ENCODE results near the gene SPDEF.

The SPDEF gene

DNA sequence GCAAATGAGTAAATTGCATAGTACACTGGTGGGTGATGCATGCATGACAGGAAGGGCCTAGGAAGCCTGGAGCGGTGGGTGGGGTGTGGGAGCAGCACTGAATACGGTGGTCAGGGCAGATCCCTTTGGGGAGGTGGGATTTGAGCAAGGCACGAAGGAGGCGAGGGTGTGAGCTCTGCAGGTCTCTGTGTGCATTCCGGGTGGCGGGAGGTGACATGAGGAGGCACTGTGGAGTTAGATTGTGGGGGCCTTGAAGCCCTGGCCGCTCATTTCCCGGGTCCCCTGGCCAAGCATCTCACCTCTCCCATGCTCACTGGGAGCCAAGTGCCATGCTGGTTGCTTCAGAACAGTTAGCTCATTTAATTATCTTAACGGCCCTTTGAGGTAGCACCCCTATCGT lies 6.2 kb upstream of the SPDEF start:
- Histone ChIP-seq H3K9me3 (ENCODE audit: control insufficient read depth, insufficient read depth, low read length) (no peaks in the 10 kb centered on the region), H3K9ac (ENCODE audit: low read depth, low read length) (no peak overlapping the region), H3K27ac (ENCODE audit: low read depth, low read length) (no peak overlapping the region), H3K27me3 (ENCODE audit: control insufficient read depth, insufficient read depth, low read length) (no peaks in the 10 kb centered on the region), H3K36me3 (ENCODE audit: control insufficient read depth, insufficient read depth, low read length) (no peaks in the 10 kb centered on the region), H3K4me1 (ENCODE audit: control insufficient read depth, insufficient read depth, low read length) (peaks cover 10% of the 10 kb centered on the region), H3K4me3 (ENCODE audit: low read depth, low read length) (no peak overlapping the region)

GRCh38 chr6:34561227-34561530 lies 5.0 kb upstream of the SPDEF start:
- no peaks in the 10 kb centered on the region for H3K9me3 ChIP-seq (ENCODE audit: control insufficient read depth, insufficient read depth, low read length)
- no peak overlapping the region for H3K4me3 ChIP-seq (ENCODE audit: low read depth, low read length)
- H3K27me3 ChIP-seq (ENCODE audit: control insufficient read depth, insufficient read depth, low read length): no peaks in the 10 kb centered on the region
- no peak overlapping the region for H3K27ac ChIP-seq (ENCODE audit: low read depth, low read length)
- no peak overlapping the region for H3K9ac ChIP-seq (ENCODE audit: low read depth, low read length)
- H3K4me1 ChIP-seq (ENCODE audit: control insufficient read depth, insufficient read depth, low read length): peaks cover 6% of the 10 kb centered on the region
- H3K36me3 ChIP-seq (ENCODE audit: control insufficient read depth, insufficient read depth, low read length): no peaks in the 10 kb centered on the region

- Histone ChIP-seq H3K27ac (ENCODE audit: low read depth, low read length) (peak overlapping the region; percentile 8), H3K27me3 (ENCODE audit: control insufficient read depth, insufficient read depth, low read length) (no peaks in the 10 kb centered on the region), H3K4me1 (ENCODE audit: control insufficient read depth, insufficient read depth, low read length) (peaks cover 6% of the 10 kb centered on the region), H3K9me3 (ENCODE audit: control insufficient read depth, insufficient read depth, low read length) (no peaks in the 10 kb centered on the region), H3K36me3 (ENCODE audit: control insufficient read depth, insufficient read depth, low read length) (no peaks in the 10 kb centered on the region), H3K9ac (ENCODE audit: low read depth, low read length) (no peak overlapping the region), H3K4me3 (ENCODE audit: low read depth, low read length) (no peak overlapping the region)
These were observed 4.5 kb upstream of the SPDEF start for GRCh38 chr6:34560366-34561226.

DNA sequence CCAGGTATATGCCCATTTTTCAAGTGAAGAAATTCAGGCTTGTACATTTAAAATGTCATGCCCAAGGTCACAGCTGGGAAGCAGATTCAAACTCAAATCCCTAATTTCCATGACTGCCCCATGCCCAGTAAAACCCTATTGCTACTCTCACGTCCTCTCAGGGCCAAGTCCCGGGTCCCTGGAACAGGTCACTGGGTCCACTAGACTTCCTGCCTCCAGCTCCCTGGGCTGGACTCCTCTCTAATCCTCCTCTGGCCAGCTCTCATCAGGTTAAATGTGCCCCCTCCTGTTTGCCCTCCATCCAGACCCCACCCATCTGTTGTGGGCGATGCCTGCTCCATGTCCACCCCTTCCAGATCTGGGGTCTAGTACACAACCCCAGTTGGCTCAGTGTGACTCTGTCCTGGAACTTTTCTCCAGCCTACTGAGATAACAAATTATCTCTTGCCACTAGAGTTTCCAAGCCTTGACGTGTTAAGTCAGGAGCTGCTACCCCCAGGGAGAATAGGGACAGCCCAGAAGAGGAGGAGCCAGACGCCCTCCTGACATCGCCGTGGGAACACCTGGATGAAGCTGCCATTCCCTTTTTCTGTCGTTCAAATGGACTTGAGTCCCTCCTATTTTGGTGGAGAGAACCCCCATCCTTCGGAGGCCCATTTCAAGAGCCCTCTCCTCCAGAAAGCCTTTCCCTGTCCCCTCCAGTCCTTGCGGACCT lies 3.7 kb upstream of the SPDEF start:
- Histone ChIP-seq H3K4me1 (ENCODE audit: control insufficient read depth, insufficient read depth, low read length) (peaks cover 6% of the 10 kb centered on the region), H3K27ac (ENCODE audit: low read depth, low read length) (no peak overlapping the region), H3K9me3 (ENCODE audit: control insufficient read depth, insufficient read depth, low read length) (no peaks in the 10 kb centered on the region), H3K27me3 (ENCODE audit: control insufficient read depth, insufficient read depth, low read length) (no peaks in the 10 kb centered on the region), H3K36me3 (ENCODE audit: control insufficient read depth, insufficient read depth, low read length) (no peaks in the 10 kb centered on the region), H3K4me3 (ENCODE audit: low read depth, low read length) (no peak overlapping the region), H3K9ac (ENCODE audit: low read depth, low read length) (no peak overlapping the region)

DNA sequence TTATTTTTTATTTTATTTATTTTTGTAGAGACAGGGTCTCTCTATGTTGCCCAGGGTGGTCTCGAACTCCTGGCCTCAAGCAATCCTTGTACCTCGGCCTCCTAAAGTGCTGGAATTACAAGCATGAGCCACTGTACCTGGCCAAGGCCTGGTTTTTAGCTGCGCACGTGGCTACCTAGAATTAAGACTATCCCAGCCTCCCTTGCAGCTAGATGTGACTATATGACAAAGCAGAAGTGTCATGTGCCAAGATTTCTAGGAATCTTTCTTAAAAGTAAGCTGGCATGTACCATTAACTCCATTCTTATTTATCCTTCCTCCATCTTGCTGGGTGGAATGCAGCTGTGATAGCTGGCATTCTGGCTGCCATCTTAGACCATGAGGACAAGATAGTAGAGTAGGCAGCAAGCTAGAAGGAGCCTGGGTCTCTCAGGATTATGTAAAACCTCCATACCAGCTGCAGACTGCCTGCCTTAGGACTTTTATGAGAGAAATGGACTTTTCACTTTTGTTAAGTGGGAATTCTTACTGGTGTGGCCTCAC lies 2.1 kb upstream of the SPDEF start:
- no peaks in the 10 kb centered on the region for H3K9me3 ChIP-seq (ENCODE audit: control insufficient read depth, insufficient read depth, low read length)
- no peak overlapping the region for H3K27ac ChIP-seq (ENCODE audit: low read depth, low read length)
- no peak overlapping the region for H3K9ac ChIP-seq (ENCODE audit: low read depth, low read length)
- no peaks in the 10 kb centered on the region for H3K36me3 ChIP-seq (ENCODE audit: control insufficient read depth, insufficient read depth, low read length)
- H3K4me1 ChIP-seq (ENCODE audit: control insufficient read depth, insufficient read depth, low read length): peaks cover 6% of the 10 kb centered on the region
- no peak overlapping the region for H3K4me3 ChIP-seq (ENCODE audit: low read depth, low read length)
- no peaks in the 10 kb centered on the region for H3K27me3 ChIP-seq (ENCODE audit: control insufficient read depth, insufficient read depth, low read length)

- H3K27me3 ChIP-seq (ENCODE audit: control insufficient read depth, insufficient read depth, low read length): no peaks in the 10 kb centered on the region
- no peaks in the 10 kb centered on the region for H3K9me3 ChIP-seq (ENCODE audit: control insufficient read depth, insufficient read depth, low read length)
- no peak overlapping the region for H3K9ac ChIP-seq (ENCODE audit: low read depth, low read length)
- H3K4me3 ChIP-seq (ENCODE audit: low read depth, low read length): no peak overlapping the region
- H3K27ac ChIP-seq (ENCODE audit: low read depth, low read length): no peak overlapping the region
- no peaks in the 10 kb centered on the region for H3K36me3 ChIP-seq (ENCODE audit: control insufficient read depth, insufficient read depth, low read length)
- peaks cover 6% of the 10 kb centered on the region for H3K4me1 ChIP-seq (ENCODE audit: control insufficient read depth, insufficient read depth, low read length)
These were observed 1.1 kb upstream of the SPDEF start for GRCh38 chr6:34557228-34557627.

GRCh38 chr6:34556493-34556892 lies 364 bp upstream of the SPDEF start:
- no peaks in the 10 kb centered on the region for H3K36me3 ChIP-seq (ENCODE audit: control insufficient read depth, insufficient read depth, low read length)
- H3K4me1 ChIP-seq (ENCODE audit: control insufficient read depth, insufficient read depth, low read length): peaks cover 6% of the 10 kb centered on the region
- no peak overlapping the region for H3K27ac ChIP-seq (ENCODE audit: low read depth, low read length)
- H3K9ac ChIP-seq (ENCODE audit: low read depth, low read length): no peak overlapping the region
- no peak overlapping the region for H3K4me3 ChIP-seq (ENCODE audit: low read depth, low read length)
- no peaks in the 10 kb centered on the region for H3K9me3 ChIP-seq (ENCODE audit: control insufficient read depth, insufficient read depth, low read length)
- no peaks in the 10 kb centered on the region for H3K27me3 ChIP-seq (ENCODE audit: control insufficient read depth, insufficient read depth, low read length)

DNA sequence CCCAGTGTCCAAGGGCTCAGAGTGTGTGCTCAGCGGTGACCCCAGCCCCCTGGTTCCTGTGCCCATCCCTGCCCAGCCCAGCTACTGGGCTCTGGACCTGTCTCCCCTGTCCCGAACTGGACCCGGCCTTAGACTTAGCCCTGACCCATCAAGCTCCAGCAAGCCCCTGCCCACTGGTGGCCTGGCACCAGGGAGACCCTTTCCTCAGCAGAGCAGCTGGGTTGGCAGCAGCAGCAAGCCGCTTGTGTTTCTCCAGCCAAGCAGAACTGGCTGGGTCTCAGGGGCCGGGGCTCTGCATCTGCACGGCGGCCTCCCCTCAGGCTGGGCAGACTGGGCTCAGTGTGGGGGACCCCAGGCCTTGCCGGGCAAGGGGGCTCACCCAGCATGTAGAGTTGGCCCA lies 801 bp downstream of the SPDEF start:
- H3K4me3 ChIP-seq (ENCODE audit: low read depth, low read length): no peak overlapping the region
- no peaks in the 10 kb centered on the region for H3K36me3 ChIP-seq (ENCODE audit: control insufficient read depth, insufficient read depth, low read length)
- no peaks in the 10 kb centered on the region for H3K9me3 ChIP-seq (ENCODE audit: control insufficient read depth, insufficient read depth, low read length)
- no peaks in the 10 kb centered on the region for H3K4me1 ChIP-seq (ENCODE audit: control insufficient read depth, insufficient read depth, low read length)
- H3K27me3 ChIP-seq (ENCODE audit: control insufficient read depth, insufficient read depth, low read length): no peaks in the 10 kb centered on the region
- no peak overlapping the region for H3K27ac ChIP-seq (ENCODE audit: low read depth, low read length)
- no peak overlapping the region for H3K9ac ChIP-seq (ENCODE audit: low read depth, low read length)

DNA sequence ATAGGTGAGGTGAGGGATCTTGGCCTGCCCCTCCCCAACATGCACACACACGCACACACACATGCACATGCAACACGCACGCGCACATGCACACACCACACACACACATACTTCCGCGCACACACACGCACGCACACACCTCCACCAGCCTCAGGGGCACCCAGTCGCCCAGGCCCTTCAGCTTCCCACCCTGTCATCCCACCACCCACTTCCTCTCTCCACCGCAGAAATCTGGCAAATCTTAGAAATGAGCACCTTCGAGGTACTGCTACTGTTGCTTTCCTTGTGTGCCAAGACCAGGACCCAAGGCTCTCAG lies 1.2 kb downstream of the SPDEF start:
- H3K4me1 ChIP-seq (ENCODE audit: control insufficient read depth, insufficient read depth, low read length): no peaks in the 10 kb centered on the region
- no peak overlapping the region for H3K27ac ChIP-seq (ENCODE audit: low read depth, low read length)
- H3K36me3 ChIP-seq (ENCODE audit: control insufficient read depth, insufficient read depth, low read length): no peaks in the 10 kb centered on the region
- no peaks in the 10 kb centered on the region for H3K9me3 ChIP-seq (ENCODE audit: control insufficient read depth, insufficient read depth, low read length)
- no peak overlapping the region for H3K4me3 ChIP-seq (ENCODE audit: low read depth, low read length)
- no peak overlapping the region for H3K9ac ChIP-seq (ENCODE audit: low read depth, low read length)
- no peaks in the 10 kb centered on the region for H3K27me3 ChIP-seq (ENCODE audit: control insufficient read depth, insufficient read depth, low read length)

DNA sequence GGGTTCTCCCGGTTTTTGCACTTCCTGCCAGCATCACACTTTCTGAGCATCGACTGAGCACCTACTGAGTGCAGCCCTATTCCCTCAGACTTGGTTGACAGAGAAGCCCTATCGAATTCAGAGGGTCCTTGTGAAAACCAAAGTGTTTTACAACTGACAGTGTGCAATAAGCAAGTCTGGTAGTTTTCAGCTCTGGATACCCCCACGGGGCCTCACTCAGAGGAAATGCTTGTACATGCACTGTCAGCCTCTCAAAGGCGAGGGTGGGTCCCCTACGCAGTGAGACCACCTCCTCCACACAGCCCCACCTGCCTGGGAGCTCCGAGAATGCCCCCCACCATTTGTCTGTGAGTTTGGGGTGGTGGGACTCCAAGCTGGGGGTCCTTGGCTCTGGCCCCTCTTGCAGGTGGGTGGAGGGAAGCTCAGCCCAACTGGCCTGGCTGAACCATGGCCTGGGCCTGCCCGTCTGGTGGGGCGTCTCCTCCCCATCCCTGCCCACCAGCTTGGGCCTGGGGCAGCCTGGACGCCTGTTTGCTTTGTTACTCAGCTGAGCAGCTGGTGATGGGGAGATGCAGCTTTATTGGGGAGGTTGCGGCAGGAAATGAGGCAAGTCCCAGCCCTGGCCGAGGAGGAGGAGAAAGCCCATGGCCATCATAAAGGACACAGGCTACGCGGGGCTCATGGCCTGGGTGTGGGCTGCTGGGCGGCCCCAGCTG lies 1.7 kb downstream of the SPDEF start:
- Histone ChIP-seq H3K4me1 (ENCODE audit: control insufficient read depth, insufficient read depth, low read length) (no peaks in the 10 kb centered on the region), H3K27ac (ENCODE audit: low read depth, low read length) (no peak overlapping the region), H3K36me3 (ENCODE audit: control insufficient read depth, insufficient read depth, low read length) (no peaks in the 10 kb centered on the region), H3K9me3 (ENCODE audit: control insufficient read depth, insufficient read depth, low read length) (no peaks in the 10 kb centered on the region), H3K27me3 (ENCODE audit: control insufficient read depth, insufficient read depth, low read length) (no peaks in the 10 kb centered on the region), H3K9ac (ENCODE audit: low read depth, low read length) (no peak overlapping the region), H3K4me3 (ENCODE audit: low read depth, low read length) (no peak overlapping the region)

GRCh38 chr6:34553750-34554149 lies 2.4 kb downstream of the SPDEF start:
- H3K9ac ChIP-seq (ENCODE audit: low read depth, low read length): no peak overlapping the region
- H3K27me3 ChIP-seq (ENCODE audit: control insufficient read depth, insufficient read depth, low read length): no peaks in the 10 kb centered on the region
- H3K27ac ChIP-seq (ENCODE audit: low read depth, low read length): no peak overlapping the region
- H3K4me1 ChIP-seq (ENCODE audit: control insufficient read depth, insufficient read depth, low read length): no peaks in the 10 kb centered on the region
- H3K4me3 ChIP-seq (ENCODE audit: low read depth, low read length): no peak overlapping the region
- no peaks in the 10 kb centered on the region for H3K36me3 ChIP-seq (ENCODE audit: control insufficient read depth, insufficient read depth, low read length)
- no peaks in the 10 kb centered on the region for H3K9me3 ChIP-seq (ENCODE audit: control insufficient read depth, insufficient read depth, low read length)
